ENCODE measurements around the gene MATCAP1.

DNA sequence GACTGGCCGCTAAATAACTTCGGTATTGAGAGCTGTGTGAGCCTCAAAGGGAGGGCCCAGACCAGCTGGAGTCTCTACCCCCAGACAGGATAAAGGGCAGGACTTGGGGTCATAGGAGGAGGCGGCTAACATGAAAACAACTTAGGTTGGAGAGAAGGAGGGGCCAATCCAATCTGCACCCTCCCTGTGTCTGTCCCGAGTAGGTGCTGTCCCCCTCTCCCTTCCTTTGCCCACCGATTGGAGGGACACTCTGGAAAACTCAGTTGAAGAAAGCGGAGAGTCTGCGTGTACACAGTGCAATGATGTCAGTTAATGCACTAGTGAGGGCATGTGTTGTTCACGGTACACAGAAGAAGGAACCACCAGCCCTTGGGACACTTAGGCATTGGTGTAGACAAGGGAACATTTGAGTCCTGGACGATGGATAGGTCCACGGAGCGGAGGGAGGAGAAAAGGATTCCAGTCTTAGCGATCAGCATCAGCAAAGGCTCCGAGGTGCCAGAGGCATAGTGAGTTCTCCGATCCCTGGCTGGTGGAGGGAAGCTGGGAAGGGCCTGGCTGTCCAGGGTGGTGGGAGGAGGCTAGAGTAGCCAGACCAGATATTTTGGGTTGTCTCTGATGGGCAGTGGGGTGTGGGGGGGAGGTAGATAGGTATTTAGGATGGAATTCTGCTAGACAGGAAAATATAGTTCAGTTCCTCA lies 12.7 kb downstream of the MATCAP1 start:
- TF ChIP-seq, protein P1, sequence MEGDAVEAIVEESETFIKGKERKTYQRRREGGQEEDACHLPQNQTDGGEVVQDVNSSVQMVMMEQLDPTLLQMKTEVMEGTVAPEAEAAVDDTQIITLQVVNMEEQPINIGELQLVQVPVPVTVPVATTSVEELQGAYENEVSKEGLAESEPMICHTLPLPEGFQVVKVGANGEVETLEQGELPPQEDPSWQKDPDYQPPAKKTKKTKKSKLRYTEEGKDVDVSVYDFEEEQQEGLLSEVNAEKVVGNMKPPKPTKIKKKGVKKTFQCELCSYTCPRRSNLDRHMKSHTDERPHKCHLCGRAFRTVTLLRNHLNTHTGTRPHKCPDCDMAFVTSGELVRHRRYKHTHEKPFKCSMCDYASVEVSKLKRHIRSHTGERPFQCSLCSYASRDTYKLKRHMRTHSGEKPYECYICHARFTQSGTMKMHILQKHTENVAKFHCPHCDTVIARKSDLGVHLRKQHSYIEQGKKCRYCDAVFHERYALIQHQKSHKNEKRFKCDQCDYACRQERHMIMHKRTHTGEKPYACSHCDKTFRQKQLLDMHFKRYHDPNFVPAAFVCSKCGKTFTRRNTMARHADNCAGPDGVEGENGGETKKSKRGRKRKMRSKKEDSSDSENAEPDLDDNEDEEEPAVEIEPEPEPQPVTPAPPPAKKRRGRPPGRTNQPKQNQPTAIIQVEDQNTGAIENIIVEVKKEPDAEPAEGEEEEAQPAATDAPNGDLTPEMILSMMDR (IDR thresholded peaks at IDR 0.05) = no peak
- no peak for TF ChIP-seq EZH2 (IDR thresholded peaks at IDR 0.05; ENCODE audit: borderline replicate concordance, insufficient read depth, low read depth, low read length, poor library complexity, severe bottlenecking)

All from B cell (primary cell).